Thymus (tissue), 11 donors: ENCODE measurements around the gene CRIP2. TPM values are rescaled to one million over a fixed set of nuclear protein-coding genes. Genes with fewer than 3 reads are reported as not detected.

Source experiments
- DNase-seq, 9 donors: peaks; one replicate each; pipeline ENCODE4 v3.0.0-alpha.2; 2013; ENCODE audit warnings: low spot score in 9 of 9, low read depth in 6 of 9, missing footprints in 1 of 9
- H3K27ac ChIP-seq, 2 donors: one replicate each; pipeline ENCODE4 v1.5.1; 2013; ENCODE audit warnings: control low read depth in 1 of 2, low read depth in 1 of 2, low read length in 1 of 2, mild to moderate bottlenecking in 1 of 2, moderate library complexity in 1 of 2
- H3K27me3 ChIP-seq, 2 donors: one replicate each; pipeline ENCODE4 v1.5.1; 2013; ENCODE audit warnings: low read length in 1 of 2; ENCODE audit not compliant: control insufficient read depth in 2 of 2, insufficient read depth in 1 of 2
- H3K36me3 ChIP-seq, 2 donors: one replicate each; pipeline ENCODE4 v1.5.1; 2013; ENCODE audit warnings: low read length in 1 of 2, mild to moderate bottlenecking in 1 of 2, moderate library complexity in 1 of 2; ENCODE audit not compliant: control insufficient read depth in 2 of 2, insufficient read depth in 2 of 2
- H3K4me1 ChIP-seq, 2 donors: one replicate each; pipeline ENCODE4 v1.5.1; 2013; ENCODE audit warnings: low read length in 2 of 2; ENCODE audit not compliant: control insufficient read depth in 2 of 2, insufficient read depth in 2 of 2
- H3K4me3 ChIP-seq, 2 donors: one replicate each; pipeline ENCODE4 v1.5.1; 2013; ENCODE audit warnings: low read length in 2 of 2, control low read depth in 1 of 2, mild to moderate bottlenecking in 1 of 2
- H3K9me3 ChIP-seq, 2 donors: one replicate each; pipeline ENCODE4 v1.5.1; 2013; ENCODE audit warnings: low read length in 1 of 2, mild to moderate bottlenecking in 1 of 2; ENCODE audit not compliant: control insufficient read depth in 2 of 2, insufficient read depth in 1 of 2
- WGBS: extraction: QIAGEN DNeasy Blood & Tissue Kit; methylation state at CpG from one replicate; pipeline ENCODE4 v1.1.7; 2013; 5-methylcytosine and 5-hydroxymethylcytosine counted together
- polyA plus RNA-seq: library from polyadenylated mRNA; stranded (reverse); fragments of 200-250 nt; gene quantifications from one replicate; pipeline ENCODE4 v1.2.3, GENCODE V29; 2013
- total RNA-seq: library from RNA; stranded (reverse); fragments of 120-200 nt; gene quantifications from one replicate; pipeline ENCODE4 v1.2.4, GENCODE V29; 2013
- donor health status: healthy.

CRIP2 gene
- total and polyA plus RNA-seq, 2 donors = 15.9 to 89.7 TPM

DNA sequence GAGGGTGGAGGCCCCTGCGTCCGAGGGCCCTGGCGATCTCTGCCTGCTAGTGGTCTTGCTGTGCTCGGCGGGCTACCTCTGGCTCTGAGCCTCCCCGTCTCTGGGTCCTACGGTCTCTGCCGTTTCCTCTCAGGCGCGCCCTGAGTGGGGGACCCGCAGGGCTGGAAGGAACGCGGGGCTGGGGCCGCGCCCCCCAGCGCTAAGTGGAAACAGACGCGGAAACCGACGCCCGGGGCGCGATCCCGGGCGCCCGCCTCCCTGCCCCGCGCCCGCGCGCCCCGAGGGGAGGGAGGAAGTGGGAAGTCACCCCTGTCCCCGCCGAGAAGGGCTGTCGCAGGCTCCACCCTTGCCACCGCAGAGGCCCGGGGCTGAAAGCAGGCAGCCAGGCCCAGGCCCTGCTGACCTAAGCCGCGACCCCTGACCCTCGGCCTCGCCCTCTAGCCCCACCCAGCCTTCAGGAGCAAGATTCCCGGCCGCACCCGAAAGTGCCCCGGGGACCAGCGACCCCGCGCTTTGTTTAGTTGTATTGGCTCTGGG, 12.9 kb downstream of the CRIP2 start:
- Histone ChIP-seq H3K4me1 (peaks cover 27 to 68% of the 10 kb centered on the region in 2 donors), H3K36me3 (peaks cover 0 to 3% of the 10 kb centered on the region in 2 donors), H3K4me3 (peak overlapping the region; percentile 61 to 62), H3K27ac (peak overlapping the region; percentile 66 to 86), H3K9me3 (no peaks in the 10 kb centered on the region), H3K27me3 (peaks cover 17 to 56% of the 10 kb centered on the region in 2 donors)
- 3% methylated on average over 48 of the region's 48 CpGs for WGBS
- peak in 4 of 9 donors; percentile 47 to 79 (median 60) for DNase-seq

- H3K27ac ChIP-seq = peak overlapping the region; percentile 66 to 86
- no peaks in the 10 kb centered on the region for H3K9me3 ChIP-seq
- DNase-seq = no peak
- 75% methylated on average over 26 of the region's 26 CpGs for WGBS
- peaks cover 17 to 50% of the 10 kb centered on the region in 2 donors for H3K27me3 ChIP-seq
- peak overlapping the region; percentile 61 to 62 for H3K4me3 ChIP-seq
- peaks cover 24 to 61% of the 10 kb centered on the region in 2 donors for H3K4me1 ChIP-seq
- peaks cover 0 to 8% of the 10 kb centered on the region in 2 donors for H3K36me3 ChIP-seq
Observed at GRCh38 chr14:105487986-105488777, 13.6 kb downstream of the CRIP2 start.

DNA sequence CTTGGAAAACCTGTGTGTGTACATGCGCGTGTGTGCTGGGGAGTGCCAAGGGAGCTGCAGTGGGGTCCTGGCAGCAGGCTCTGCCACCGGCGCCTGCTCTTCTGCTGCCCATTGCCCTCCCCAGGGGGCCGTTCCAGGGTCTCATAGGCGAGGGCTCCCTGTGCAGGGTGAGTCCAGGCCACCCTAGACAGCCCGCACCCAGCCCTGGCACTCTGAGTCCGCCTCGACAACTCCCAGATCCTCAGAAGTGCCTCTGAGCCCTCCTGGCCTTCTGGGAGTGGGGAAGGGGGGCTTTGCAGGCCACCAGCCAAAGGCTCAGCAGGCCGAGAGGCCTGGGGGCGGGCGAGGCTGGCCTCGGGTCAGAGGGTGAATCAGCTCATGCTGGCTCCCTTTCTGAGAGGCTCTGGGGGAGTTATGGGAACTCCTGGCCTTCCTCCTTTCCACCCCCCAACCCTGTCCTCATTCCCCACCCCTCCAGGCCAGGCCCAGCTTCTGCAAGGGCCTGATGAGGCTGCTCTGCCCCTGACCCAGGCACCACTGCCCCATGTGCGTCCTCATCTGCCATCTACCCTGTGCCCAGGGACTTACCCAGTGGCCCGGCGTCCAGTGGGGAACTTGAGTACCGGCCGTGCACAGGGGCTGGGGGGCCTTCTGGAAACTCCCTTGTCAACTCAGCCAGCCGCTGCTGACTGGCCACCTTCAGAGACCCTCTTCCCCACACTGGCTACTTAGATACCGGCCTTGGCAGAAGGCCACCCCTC, 14.3 kb downstream of the CRIP2 start:
- H3K9me3 ChIP-seq = no peaks in the 10 kb centered on the region
- H3K27me3 ChIP-seq = peaks cover 17 to 42% of the 10 kb centered on the region in 2 donors
- H3K36me3 ChIP-seq = peaks cover 0 to 10% of the 10 kb centered on the region in 2 donors
- peaks cover 24 to 55% of the 10 kb centered on the region in 2 donors for H3K4me1 ChIP-seq
- 88% methylated on average over 20 of the region's 20 CpGs for WGBS
- peak overlapping the region; percentile 57 to 65 for H3K4me3 ChIP-seq
- DNase-seq = no peak
- H3K27ac ChIP-seq = peak overlapping the region; percentile 96 to 98

- Histone ChIP-seq H3K9me3 (no peaks in the 10 kb centered on the region), H3K27me3 (peaks cover 17 to 34% of the 10 kb centered on the region in 2 donors), H3K4me1 (peaks cover 23 to 48% of the 10 kb centered on the region in 2 donors), H3K27ac (peak overlapping the region; percentile 96 to 98), H3K4me3 (peak overlapping the region; percentile 57 to 65), H3K36me3 (peaks cover 2 to 16% of the 10 kb centered on the region in 2 donors)
- DNase-seq = peak; percentile 86 to 98 (median 93)
- 2% methylated on average over 43 of the region's 44 CpGs for WGBS
Observed at GRCh38 chr14:105489542-105490266, 15.1 kb downstream of the CRIP2 start.

GRCh38 chr14:105490267-105490571, 15.6 kb downstream of the CRIP2 start:
- peak in 2 of 9 donors; percentile 43 to 58 for DNase-seq
- peak overlapping the region; percentile 57 to 65 for H3K4me3 ChIP-seq
- WGBS = under 1% methylated on average over 33 of the region's 33 CpGs
- peak overlapping the region; percentile 96 to 98 for H3K27ac ChIP-seq
- H3K27me3 ChIP-seq = peaks cover 16 to 29% of the 10 kb centered on the region in 2 donors
- H3K9me3 ChIP-seq = no peaks in the 10 kb centered on the region
- peaks cover 2 to 17% of the 10 kb centered on the region in 2 donors for H3K36me3 ChIP-seq
- peaks cover 21 to 48% of the 10 kb centered on the region in 2 donors for H3K4me1 ChIP-seq

DNA sequence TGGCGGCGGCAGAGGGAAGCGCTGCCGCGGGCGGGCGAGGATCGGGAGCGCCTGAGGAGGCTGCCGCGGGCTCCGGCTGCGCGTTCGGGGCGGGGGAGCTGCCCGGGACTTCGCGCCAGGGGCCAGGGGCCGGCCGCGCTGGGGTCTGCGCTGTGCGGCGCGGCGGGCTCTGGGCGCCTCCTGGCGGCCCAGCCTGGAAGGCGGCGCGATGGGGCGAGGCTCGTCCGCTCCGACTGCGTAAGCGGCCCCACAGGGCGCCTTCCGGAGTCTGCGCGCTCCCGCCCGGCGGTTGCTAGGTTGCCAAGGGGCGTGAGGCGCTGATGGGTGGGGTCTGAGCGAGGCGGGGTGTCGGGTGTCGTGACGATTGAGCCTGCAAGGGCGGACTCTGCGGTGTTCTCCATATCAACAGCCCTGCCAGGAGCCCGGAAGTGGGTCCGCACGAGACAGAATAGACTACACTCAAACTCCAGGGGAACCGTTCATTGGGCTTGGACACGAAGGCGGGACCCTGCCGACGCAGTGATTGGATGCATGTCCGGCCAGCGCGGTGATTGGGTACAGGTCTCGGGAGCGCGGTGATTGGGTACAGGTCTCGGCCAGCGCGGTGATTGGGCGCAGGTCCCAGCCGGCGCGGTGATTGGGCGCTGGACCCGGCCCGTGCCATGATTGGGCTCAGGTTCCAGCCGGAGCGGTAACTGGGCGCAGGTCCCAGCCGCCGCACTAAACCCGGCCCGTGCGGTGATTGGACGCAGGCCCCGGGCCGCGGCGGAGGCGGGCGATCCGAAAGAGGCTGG, 16.1 kb downstream of the CRIP2 start, which contains the start of gene TEDC1:
Gene TEDC1 (plus strand): TSS at position 675 of the 794 bp plus-strand sequence. CDS start 130 bp downstream, outside the sequence.
- H3K27ac ChIP-seq = peak within 1 kb of the TSS; percentile 96 to 98
- peaks cover 21 to 45% of the 10 kb centered on the region in 2 donors for H3K4me1 ChIP-seq
- WGBS = under 1% methylated on average over 94 of the region's 94 CpGs
- H3K36me3 ChIP-seq = peaks cover 5 to 17% of the 10 kb centered on the region in 2 donors
- H3K4me3 ChIP-seq = peak within 1 kb of the TSS; percentile 57 to 65
- peaks cover 15 to 24% of the 10 kb centered on the region in 2 donors for H3K27me3 ChIP-seq
- DNase-seq = peak; percentile 93 to 100 (median 99)
- no peaks in the 10 kb centered on the region for H3K9me3 ChIP-seq

- peaks cover 21 to 38% of the 10 kb centered on the region in 2 donors for H3K4me1 ChIP-seq
- H3K27me3 ChIP-seq = peaks cover 8 to 17% of the 10 kb centered on the region in 2 donors
- peaks cover 5 to 17% of the 10 kb centered on the region in 2 donors for H3K36me3 ChIP-seq
- peak overlapping the region; percentile 85 to 92 for H3K27ac ChIP-seq
- no peaks in the 10 kb centered on the region for H3K9me3 ChIP-seq
- DNase-seq = peak in 4 of 9 donors; percentile 50 to 71 (median 60)
- WGBS = 2% methylated on average over 53 of the region's 53 CpGs
- peak overlapping the region; percentile 54 to 65 for H3K4me3 ChIP-seq
Observed at GRCh38 chr14:105491366-105491973, 16.8 kb downstream of the CRIP2 start.
